ENCODE data around the gene OCIAD2. TPM values are rescaled to one million over a fixed set of nuclear protein-coding genes. Genes with fewer than 3 reads are reported as not detected.

The OCIAD2 gene
- total and polyA plus RNA-seq, 2 of the 4 experiments (the other 2 are of a cell fraction): 16.5 to 21.4 TPM

- Histone ChIP-seq H2AK5ac (ENCODE audit: low read depth, low read length) (no peak overlapping the region), H3K4me1 (ENCODE audit: control insufficient read depth, insufficient read depth, low read length) (no peaks in the 10 kb centered on the region), H2AFZ (replicated peaks; ENCODE audit: low read length, poor library complexity) (no peak overlapping the region), H2BK15ac (ENCODE audit: low read depth, low read length) (no peak overlapping the region), H3K9ac (ENCODE audit: low read depth, low read length) (no peak overlapping the region), H3K27ac (ENCODE audit: insufficient read depth, low read length) (no peak overlapping the region), H3K36me3 (ENCODE audit: control insufficient read depth, insufficient read depth, low read length) (no peaks in the 10 kb centered on the region), H2BK5ac (ENCODE audit: low read depth, low read length, poor library complexity, severe bottlenecking) (no peak overlapping the region), H4K91ac (ENCODE audit: insufficient read depth, low read depth, low read length) (no peak overlapping the region), H3K18ac (ENCODE audit: low read depth, low read length) (no peak overlapping the region), H3K27me3 (ENCODE audit: control insufficient read depth, insufficient read depth, low read length) (no peaks in the 10 kb centered on the region; the same call in 1 of the 2 replicates), H2AK9ac (replicated peaks; ENCODE audit: low read depth, low read length, poor library complexity) (no peak overlapping the region), H3K23ac (ENCODE audit: low read depth, low read length) (no peak overlapping the region), H3K4me3 (ENCODE audit: insufficient read depth, low read depth, low read length) (no peak overlapping the region), H2BK120ac (ENCODE audit: low read depth, low read length) (no peak overlapping the region), H3K9me1 (ENCODE audit: insufficient read depth, low read length) (no peaks in the 10 kb centered on the region), H4K20me1 (ENCODE audit: insufficient read depth, low read length) (no peaks in the 10 kb centered on the region), H3K14ac (replicated peaks; ENCODE audit: low read depth, low read length) (no peak overlapping the region), H3K9me3 (ENCODE audit: control insufficient read depth, insufficient read depth, low read length) (no peaks in the 10 kb centered on the region), H3K79me1 (ENCODE audit: low read depth in 1 of 2, low read length in 2 of 2) (no peaks in the 10 kb centered on the region), H3K4ac (ENCODE audit: low read depth, low read length) (no peak overlapping the region), H2BK20ac (ENCODE audit: low read depth, low read length) (no peak overlapping the region), H3K56ac (ENCODE audit: extremely low read depth, insufficient read depth, low read length) (no peak overlapping the region), H4K5ac (ENCODE audit: low read depth, low read length) (no peak overlapping the region), H4K8ac (ENCODE audit: low read depth in 2 of 2, low read length in 2 of 2) (no peak overlapping the region), H3K4me2 (ENCODE audit: low read depth, low read length) (no peak overlapping the region)
- no peak for DNase-seq
- ATAC-seq (ENCODE audit: low read depth): no peak
- no peak for TF ChIP-seq MXI1 (IDR thresholded peaks at IDR 0.05; ENCODE audit: borderline replicate concordance, low read depth, low read length)
- no peak for TF ChIP-seq CHD1 (IDR thresholded peaks at IDR 0.05; ENCODE audit: low read depth, low read length)
- TF ChIP-seq, protein P1, sequence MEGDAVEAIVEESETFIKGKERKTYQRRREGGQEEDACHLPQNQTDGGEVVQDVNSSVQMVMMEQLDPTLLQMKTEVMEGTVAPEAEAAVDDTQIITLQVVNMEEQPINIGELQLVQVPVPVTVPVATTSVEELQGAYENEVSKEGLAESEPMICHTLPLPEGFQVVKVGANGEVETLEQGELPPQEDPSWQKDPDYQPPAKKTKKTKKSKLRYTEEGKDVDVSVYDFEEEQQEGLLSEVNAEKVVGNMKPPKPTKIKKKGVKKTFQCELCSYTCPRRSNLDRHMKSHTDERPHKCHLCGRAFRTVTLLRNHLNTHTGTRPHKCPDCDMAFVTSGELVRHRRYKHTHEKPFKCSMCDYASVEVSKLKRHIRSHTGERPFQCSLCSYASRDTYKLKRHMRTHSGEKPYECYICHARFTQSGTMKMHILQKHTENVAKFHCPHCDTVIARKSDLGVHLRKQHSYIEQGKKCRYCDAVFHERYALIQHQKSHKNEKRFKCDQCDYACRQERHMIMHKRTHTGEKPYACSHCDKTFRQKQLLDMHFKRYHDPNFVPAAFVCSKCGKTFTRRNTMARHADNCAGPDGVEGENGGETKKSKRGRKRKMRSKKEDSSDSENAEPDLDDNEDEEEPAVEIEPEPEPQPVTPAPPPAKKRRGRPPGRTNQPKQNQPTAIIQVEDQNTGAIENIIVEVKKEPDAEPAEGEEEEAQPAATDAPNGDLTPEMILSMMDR (conservative IDR thresholded peaks at IDR 0.05; ENCODE audit: low read depth, low read length): no peak
- no peak for TF ChIP-seq RFX5 (IDR thresholded peaks at IDR 0.05; ENCODE audit: low read depth, low read length)
- no peak for TF ChIP-seq MAZ (IDR thresholded peaks at IDR 0.05; ENCODE audit: borderline replicate concordance, low read depth, low read length)
- TF ChIP-seq SMC3 (IDR thresholded peaks at IDR 0.05; ENCODE audit: low read depth, low read length): no peak
- CTCF ChIA-PET: no interaction called here
- intact Hi-C loops (cut with micrococcal nuclease) (no loop called here), in situ Hi-C loops (cut with MboI; ENCODE audit: low sequenced_read_pairs) (no loop called here), dilution Hi-C loops (cut with HindIII; ENCODE audit: low sequenced_read_pairs, unreplicated experiment) (no loop called here)
- BruUV-seq (replicated peaks): no TSS peak
- POLR2A ChIA-PET (ENCODE audit: unreplicated experiment): no interaction called here
These were observed 42.5 kb upstream of the OCIAD2 start for GRCh38 chr4:48949086-48949485.
